Tibial nerve (tissue), 4 donors: Measurements from ENCODE around the gene MSMP. TPM values are rescaled to one million over a fixed set of nuclear protein-coding genes. Genes with fewer than 3 reads are reported as not detected.

Experiments used
- DNase-seq, 2 donors: peaks; one replicate each; pipeline ENCODE4 v3.0.0-alpha.2; 2019; ENCODE audit warnings: low spot score in 2 of 2
- H3K27ac ChIP-seq, 4 donors: fragments of 200-600 bp; sonication (generic) in 3 of 4; one replicate each; pipeline ENCODE4 v1.5.1; 2017 to 2019; ENCODE audit warnings: mild to moderate bottlenecking in 1 of 4
- H3K27me3 ChIP-seq, 2 donors: fragments of 200-600 bp; sonication (generic) in 1 of 2; one replicate each; pipeline versions ENCODE4 v1.5.1 to v1.6.0; 2017 to 2019
- H3K36me3 ChIP-seq, 3 donors: fragments of 200-600 bp; sonication (generic); one replicate each; pipeline ENCODE4 v1.5.1; 2018 to 2019
- H3K4me1 ChIP-seq, 4 donors: fragments of 200-600 bp; sonication (generic) in 3 of 4; one replicate each; pipeline ENCODE4 v1.5.1; 2017 to 2019
- H3K4me3 ChIP-seq, 4 donors: fragments of 200-600 bp; sonication (generic) in 3 of 4; one replicate each; pipeline ENCODE4 v1.5.1; 2017 to 2019; ENCODE audit warnings: mild to moderate bottlenecking in 1 of 4, moderate library complexity in 1 of 4
- H3K9me3 ChIP-seq, 4 donors: fragments of 200-600 bp; sonication (generic) in 3 of 4; one replicate each; pipeline ENCODE4 v1.5.1; 2017 to 2019
- EP300 ChIP-seq, 2 donors: sonication (generic); formaldehyde crosslinking; IDR thresholded peaks; one replicate each; pipeline ENCODE4 v1.6.1; 2017; ENCODE audit warnings: antibody characterized with exemption in 2 of 2, mild to moderate bottlenecking in 1 of 2
- POLR2A ChIP-seq, 2 donors: fragments of 450-650 bp; IDR thresholded peaks; one replicate each; pipeline ENCODE4 v1.6.1; 2017; ENCODE audit warnings: antibody characterized with exemption in 2 of 2, mild to moderate bottlenecking in 2 of 2, moderate library complexity in 2 of 2
- WGBS, 2 donors: methylation state at CpG; one replicate each; pipeline ENCODE4 v1.1.5; 2018; 5-methylcytosine and 5-hydroxymethylcytosine counted together
- total RNA-seq, 4 donors: library from RNA; depleted of rRNA; stranded (reverse); fragments of >200 nt; gene quantifications; one replicate each; pipeline ENCODE4 v1.1.0, GENCODE V29; 2016
- TF ChIP-seq, protein P1 (sequence below), 5 experiments: fragments of 200-600 bp in 3 of 5; fragments of 450-650 bp in 2 of 5; sonication (generic) in 3 of 5; IDR thresholded peaks; one replicate each; pipeline ENCODE4 v1.5.1; 2016 to 2019; ENCODE audit warnings: antibody characterized with exemption in 5 of 5, mild to moderate bottlenecking in 3 of 5, moderate library complexity in 2 of 5

The MSMP gene
- total RNA-seq, 4 donors from 2014 or later, result not detected

DNA sequence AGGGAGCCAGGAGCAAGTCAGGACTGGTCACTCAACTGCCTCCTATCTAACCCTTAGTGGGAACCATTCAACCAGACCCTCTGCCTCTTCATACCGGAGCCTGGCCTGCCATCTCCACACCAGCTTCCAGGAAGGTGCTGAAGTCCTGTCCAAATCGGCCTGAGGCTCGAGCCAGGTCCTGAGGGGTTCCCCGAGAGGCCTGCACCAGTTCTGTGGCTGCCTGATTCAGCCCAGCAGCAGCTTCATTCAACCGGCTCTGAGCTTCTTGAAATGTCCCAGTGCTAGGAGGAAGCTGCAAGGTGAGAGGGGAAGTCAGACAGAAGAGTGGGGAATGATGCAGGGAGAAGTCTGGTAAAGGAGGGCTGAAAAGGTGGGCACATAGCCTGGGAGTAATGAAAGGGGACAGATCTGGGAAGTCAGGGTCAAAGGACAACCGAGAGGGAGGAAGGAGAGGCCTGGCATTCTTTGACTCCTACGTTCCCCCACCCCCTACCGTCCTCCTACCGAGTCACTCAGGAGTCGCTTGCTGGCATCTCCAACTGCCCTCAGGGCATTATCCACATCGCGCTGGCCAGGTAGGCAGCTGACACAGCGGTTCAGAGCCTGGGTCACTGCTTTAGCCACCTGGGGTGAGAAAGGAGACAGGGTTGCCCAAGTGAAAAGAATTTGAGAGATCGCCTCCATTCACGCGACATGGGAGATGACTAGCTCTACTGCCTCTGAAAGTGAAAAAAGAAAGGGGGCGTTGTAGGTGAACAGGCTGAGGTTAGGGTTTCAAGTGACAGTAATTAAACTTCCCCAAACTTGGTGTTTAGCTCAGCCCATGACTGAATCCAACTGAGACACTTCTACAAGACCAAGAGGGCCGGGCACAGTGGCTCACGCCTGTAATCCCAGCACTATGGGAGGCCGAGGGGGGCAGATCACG lies 42.3 kb downstream of the MSMP start:
- Histone ChIP-seq H3K4me3 (no peak overlapping the region), H3K36me3 (peaks cover 4 to 99% (median 81%) of the 10 kb centered on the region in 3 donors), H3K9me3 (no peaks in the 10 kb centered on the region), H3K27ac (no peak overlapping the region), H3K4me1 (no peaks in the 10 kb centered on the region), H3K27me3 (no peaks in the 10 kb centered on the region)
- WGBS, 2 donors, result 82 to 85% methylated on average over 21 of the region's 21 CpGs
- TF ChIP-seq, protein P1, sequence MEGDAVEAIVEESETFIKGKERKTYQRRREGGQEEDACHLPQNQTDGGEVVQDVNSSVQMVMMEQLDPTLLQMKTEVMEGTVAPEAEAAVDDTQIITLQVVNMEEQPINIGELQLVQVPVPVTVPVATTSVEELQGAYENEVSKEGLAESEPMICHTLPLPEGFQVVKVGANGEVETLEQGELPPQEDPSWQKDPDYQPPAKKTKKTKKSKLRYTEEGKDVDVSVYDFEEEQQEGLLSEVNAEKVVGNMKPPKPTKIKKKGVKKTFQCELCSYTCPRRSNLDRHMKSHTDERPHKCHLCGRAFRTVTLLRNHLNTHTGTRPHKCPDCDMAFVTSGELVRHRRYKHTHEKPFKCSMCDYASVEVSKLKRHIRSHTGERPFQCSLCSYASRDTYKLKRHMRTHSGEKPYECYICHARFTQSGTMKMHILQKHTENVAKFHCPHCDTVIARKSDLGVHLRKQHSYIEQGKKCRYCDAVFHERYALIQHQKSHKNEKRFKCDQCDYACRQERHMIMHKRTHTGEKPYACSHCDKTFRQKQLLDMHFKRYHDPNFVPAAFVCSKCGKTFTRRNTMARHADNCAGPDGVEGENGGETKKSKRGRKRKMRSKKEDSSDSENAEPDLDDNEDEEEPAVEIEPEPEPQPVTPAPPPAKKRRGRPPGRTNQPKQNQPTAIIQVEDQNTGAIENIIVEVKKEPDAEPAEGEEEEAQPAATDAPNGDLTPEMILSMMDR (IDR thresholded peaks at IDR 0.05), result no peak
- TF ChIP-seq EP300 (IDR thresholded peaks at IDR 0.05), result no peak
- TF ChIP-seq POLR2A (IDR thresholded peaks at IDR 0.05), result no peak
- DNase-seq, result no peak

DNA sequence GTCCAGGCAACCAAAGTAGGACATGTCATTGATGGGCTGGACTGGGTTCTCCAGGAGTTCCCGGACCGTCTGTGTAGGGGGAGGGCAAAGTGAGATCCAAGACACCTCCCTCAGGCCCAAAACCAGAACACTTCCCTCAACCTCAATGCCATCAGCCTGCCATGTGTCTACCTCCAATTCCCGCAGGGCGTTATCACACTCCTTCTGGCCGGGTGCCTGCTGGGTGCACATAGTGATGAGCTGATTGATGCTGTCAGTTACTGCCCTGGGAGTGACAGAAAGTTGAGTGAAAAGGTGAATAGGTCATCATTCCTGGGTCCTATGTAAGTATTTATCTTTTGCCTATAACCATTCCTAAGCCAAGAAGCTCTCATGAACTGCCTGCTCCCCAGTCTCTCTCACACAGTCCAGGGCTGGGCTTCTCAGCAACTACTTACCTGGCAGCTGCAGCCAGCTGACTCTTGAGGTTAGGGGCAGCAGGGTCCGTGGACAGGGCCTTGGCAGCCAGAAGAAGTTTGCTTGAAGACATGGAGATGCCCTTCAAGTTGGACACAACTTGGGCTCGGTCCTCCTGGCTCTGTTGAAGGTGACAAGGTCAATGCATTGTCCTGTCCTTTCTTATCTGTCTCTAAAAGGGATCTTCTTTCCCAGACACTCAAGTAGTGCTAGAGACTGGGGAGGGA lies 43.1 kb downstream of the MSMP start:
- H3K36me3 ChIP-seq, result peaks cover 9 to 99% (median 83%) of the 10 kb centered on the region in 3 donors
- no peak for TF ChIP-seq POLR2A (IDR thresholded peaks at IDR 0.05)
- TF ChIP-seq, protein P1 (IDR thresholded peaks at IDR 0.05), result no peak
- TF ChIP-seq EP300 (IDR thresholded peaks at IDR 0.05), result no peak
- H3K27ac ChIP-seq, result no peak overlapping the region
- H3K9me3 ChIP-seq, result no peaks in the 10 kb centered on the region
- no peak overlapping the region for H3K4me3 ChIP-seq
- DNase-seq, result no peak
- 86% methylated on average over 7 of the region's 7 CpGs for WGBS, 2 donors
- H3K4me1 ChIP-seq, result no peaks in the 10 kb centered on the region
- no peaks in the 10 kb centered on the region for H3K27me3 ChIP-seq

DNA sequence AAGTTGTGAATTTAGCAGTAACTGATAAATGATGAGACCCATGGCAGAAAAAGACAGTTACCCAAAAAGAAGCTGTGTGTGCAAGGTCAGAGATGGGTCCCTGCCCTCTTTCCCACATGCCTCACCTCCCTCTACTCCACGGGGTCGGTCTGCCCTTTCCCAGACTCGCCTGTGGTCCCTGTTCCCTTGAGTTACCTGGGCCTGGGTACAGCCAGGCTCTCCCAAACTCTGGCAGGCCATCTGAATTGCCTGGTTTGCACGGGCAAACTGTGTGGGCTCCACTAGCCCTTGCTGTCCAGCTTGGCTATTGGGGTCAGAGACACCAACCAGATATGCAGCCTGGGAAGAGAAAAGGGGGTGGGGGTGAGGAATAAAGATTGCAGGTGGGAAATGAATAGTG lies 45.9 kb downstream of the MSMP start:
- 93 to 95% methylated on average over 4 of the region's 4 CpGs for WGBS, 2 donors

DNA sequence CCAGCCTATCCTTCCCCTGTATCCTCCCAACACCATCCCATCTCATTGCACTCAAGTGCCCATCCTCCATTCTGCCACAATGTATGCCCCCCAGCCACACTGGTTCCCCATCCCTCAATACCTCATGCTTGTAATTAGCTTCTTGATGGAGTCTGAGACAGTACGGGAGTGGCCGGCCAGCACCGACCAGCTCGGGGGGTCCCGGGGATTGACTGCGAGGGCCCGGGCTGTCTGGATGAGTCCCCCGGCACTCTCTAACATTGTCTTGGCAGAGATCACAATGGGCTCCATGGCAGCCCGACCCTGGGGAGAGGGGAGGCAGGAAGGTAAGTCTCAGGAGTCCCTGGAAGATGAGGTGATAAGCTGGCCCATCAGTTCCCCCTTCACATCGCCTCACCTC lies 47.1 kb downstream of the MSMP start:
- no peaks in the 10 kb centered on the region for H3K9me3 ChIP-seq
- no peaks in the 10 kb centered on the region for H3K4me1 ChIP-seq
- H3K4me3 ChIP-seq, result no peak overlapping the region
- TF ChIP-seq, protein P1 (IDR thresholded peaks at IDR 0.05), result no peak
- TF ChIP-seq POLR2A (IDR thresholded peaks at IDR 0.05) (no peak), EP300 (IDR thresholded peaks at IDR 0.05) (no peak)
- H3K27me3 ChIP-seq, result no peaks in the 10 kb centered on the region
- peaks cover 19 to 99% (median 83%) of the 10 kb centered on the region in 3 donors for H3K36me3 ChIP-seq
- H3K27ac ChIP-seq, result no peak overlapping the region
- DNase-seq, result no peak
- 90 to 91% methylated on average over 9 to 10 of the region's 10 CpGs for WGBS, 2 donors

More for the DNA sequence above, 45.9 kb downstream of the MSMP start:
- Histone ChIP-seq H3K4me1 (no peaks in the 10 kb centered on the region), H3K9me3 (no peaks in the 10 kb centered on the region), H3K36me3 (peaks cover 21 to 99% (median 85%) of the 10 kb centered on the region in 3 donors), H3K27ac (no peak overlapping the region), H3K27me3 (no peaks in the 10 kb centered on the region), H3K4me3 (no peak overlapping the region)
- TF ChIP-seq, protein P1 (IDR thresholded peaks at IDR 0.05), result no peak
- TF ChIP-seq POLR2A (IDR thresholded peaks at IDR 0.05), result no peak
- TF ChIP-seq EP300 (IDR thresholded peaks at IDR 0.05), result no peak
- DNase-seq, result no peak
